Right lung (tissue), 5 donors: ENCODE results near the gene B4GALNT1. TPM values are rescaled to one million over a fixed set of nuclear protein-coding genes. Genes with fewer than 3 reads are reported as not detected.
"Not testable (repeated sequence)": the region's sequence is repeated elsewhere in the genome, so short reads cannot be mapped to it uniquely, and the experiment has no call there.

Experiments used
- DNase-seq, 2 donors: peaks; one replicate each; pipeline ENCODE4 v3.0.0-alpha.2; 2013
- polyA plus RNA-seq, 5 donors: library from polyadenylated mRNA; unstranded; fragments of 120-200 nt; gene quantifications; one replicate each; pipeline versions ENCODE4 v1.2.1 to v1.2.3, GENCODE V29; 2013; ENCODE audit warnings: inconsistent platforms in 1 of 5, low replicate concordance in 1 of 5; ENCODE audit not compliant: insufficient read length in 5 of 5, insufficient read depth in 1 of 5

Gene B4GALNT1
- polyA plus RNA-seq, 5 donors: 0.82 to 1.7 (median 1.6) TPM

- DNase-seq: peak in 1 of 2 donors; percentile 36
These were observed 23.0 kb downstream of the B4GALNT1 start for GRCh38 chr12:57609781-57610553.

GRCh38 chr12:57609101-57609780 lies 23.8 kb downstream of the B4GALNT1 start:
- DNase-seq: no peak

GRCh38 chr12:57607958-57608663 lies 24.9 kb downstream of the B4GALNT1 start:
- DNase-seq: no peak

- DNase-seq: no peak
These were observed 26.2 kb downstream of the B4GALNT1 start for GRCh38 chr12:57606821-57607220.

GRCh38 chr12:57606399-57606798 lies 26.6 kb downstream of the B4GALNT1 start:
- no peak for DNase-seq

- no peak for DNase-seq
These were observed 27.1 kb downstream of the B4GALNT1 start for GRCh38 chr12:57605811-57606311.

- DNase-seq: no peak
These were observed 27.8 kb downstream of the B4GALNT1 start for GRCh38 chr12:57604992-57605810.

GRCh38 chr12:57604454-57604991 lies 28.5 kb downstream of the B4GALNT1 start, which contains the start of gene DTX3:
Gene DTX3, plus strand, starts transcription at chr12:57604824. Its CDS starts 1,694 bp downstream, at chr12:57606518.
- peak in 1 of 2 donors; percentile 45 for DNase-seq

GRCh38 chr12:57603815-57604453 lies 29.1 kb downstream of the B4GALNT1 start:
- DNase-seq: peak; percentile 65 to 70

- DNase-seq: no peak
These were observed 29.7 kb downstream of the B4GALNT1 start for GRCh38 chr12:57603324-57603723.

GRCh38 chr12:57602544-57602943 lies 30.5 kb downstream of the B4GALNT1 start:
- no peak for DNase-seq

- no peak for DNase-seq
These were observed 32.6 kb downstream of the B4GALNT1 start for GRCh38 chr12:57600395-57600794.

- no peak for DNase-seq
These were observed 39.8 kb downstream of the B4GALNT1 start for GRCh38 chr12:57593187-57593586.

GRCh38 chr12:57592551-57593165 lies 40.3 kb downstream of the B4GALNT1 start:
- no peak for DNase-seq

GRCh38 chr12:57591782-57592325 lies 41.1 kb downstream of the B4GALNT1 start:
- no peak for DNase-seq

- peak; percentile 72 to 75 for DNase-seq
These were observed 41.9 kb downstream of the B4GALNT1 start, which contains the start of gene PIP4K2C for GRCh38 chr12:57590864-57591781. Gene PIP4K2C, plus strand, starts transcription at chr12:57591192. Its CDS starts 98 bp downstream, at chr12:57591290.

- no peak for DNase-seq
These were observed 42.5 kb downstream of the B4GALNT1 start for GRCh38 chr12:57590479-57590863.

GRCh38 chr12:57588951-57589610 lies 43.9 kb downstream of the B4GALNT1 start:
- not testable (repeated sequence) for DNase-seq
